Measurements from ENCODE around the gene VDR.

- TF ChIP-seq POLR2AphosphoS5 (IDR thresholded peaks at IDR 0.05; ENCODE audit: low read depth, low read length) (no peak), POLR2A (IDR thresholded peaks at IDR 0.05; ENCODE audit: low read depth, low read length) (no peak), POU2F2 (IDR thresholded peaks at IDR 0.05; ENCODE audit: low read depth, low read length) (no peak), TAF1 (IDR thresholded peaks at IDR 0.05; ENCODE audit: low read depth, low read length) (no peak), SPI1 (IDR thresholded peaks at IDR 0.05; ENCODE audit: low read depth, low read length) (no peak), PAX5 (IDR thresholded peaks at IDR 0.05; ENCODE audit: insufficient read depth, low read length, severe bottlenecking) (no peak)
These were observed 47.8 kb downstream of the VDR start for GRCh38 chr12:47856721-47857575.
